ENCODE results near the gene NR5A1. TPM values are rescaled to one million over a fixed set of nuclear protein-coding genes. Genes with fewer than 3 reads are reported as not detected.

The NR5A1 gene
- total RNA-seq, 1 donor from 2014 or later, result not detected

DNA sequence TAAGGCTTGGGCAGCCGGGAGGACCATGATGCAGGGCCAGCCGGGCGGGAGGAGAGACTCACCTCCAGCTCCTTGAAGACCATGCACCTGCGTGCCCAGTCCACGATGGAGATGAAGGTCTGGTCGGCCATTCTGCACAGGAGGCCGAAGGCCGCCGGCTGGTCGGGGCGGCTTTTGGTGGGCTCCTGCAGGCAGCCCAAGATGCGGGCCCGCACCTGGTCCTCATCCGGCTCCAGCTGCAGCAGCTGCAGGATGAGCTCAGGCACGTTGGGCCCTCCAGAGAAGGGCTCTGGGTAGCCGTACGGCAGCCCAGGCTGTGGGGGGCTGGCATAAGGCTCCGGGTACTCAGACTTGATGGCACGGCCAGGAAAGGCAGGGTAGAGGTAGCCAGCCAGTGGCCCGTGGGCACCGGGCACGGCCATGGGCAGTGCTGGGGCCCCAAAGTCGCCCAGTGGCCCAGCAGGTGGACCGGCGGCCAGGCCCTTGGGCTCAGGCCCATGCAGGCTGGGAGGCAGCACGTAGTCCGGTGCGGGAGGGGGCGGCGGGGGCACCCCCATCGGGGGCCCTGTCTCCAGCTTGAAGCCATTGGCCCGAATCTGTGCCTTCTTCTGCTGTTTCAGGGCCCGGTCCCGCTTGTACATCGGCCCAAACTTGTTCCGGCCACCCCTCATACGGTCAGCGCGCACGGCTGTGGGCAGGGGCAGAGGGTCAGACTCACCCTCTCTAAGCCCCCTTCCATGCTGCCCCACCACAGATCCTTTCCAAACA lies 7.0 kb downstream of the NR5A1 start:
- peak; percentile 12 for DNase-seq
- H3K9me3 Mint-ChIP-seq (ENCODE audit: unreplicated experiment), result peaks cover 6% of the 10 kb centered on the region
- peaks cover 21% of the 10 kb centered on the region for H3K27me3 Mint-ChIP-seq (ENCODE audit: unreplicated experiment)
- H3K36me3 Mint-ChIP-seq (ENCODE audit: unreplicated experiment), result no peaks in the 10 kb centered on the region
- H3K27ac Mint-ChIP-seq (ENCODE audit: unreplicated experiment), result no peak overlapping the region
- TF ChIP-seq, protein P1, sequence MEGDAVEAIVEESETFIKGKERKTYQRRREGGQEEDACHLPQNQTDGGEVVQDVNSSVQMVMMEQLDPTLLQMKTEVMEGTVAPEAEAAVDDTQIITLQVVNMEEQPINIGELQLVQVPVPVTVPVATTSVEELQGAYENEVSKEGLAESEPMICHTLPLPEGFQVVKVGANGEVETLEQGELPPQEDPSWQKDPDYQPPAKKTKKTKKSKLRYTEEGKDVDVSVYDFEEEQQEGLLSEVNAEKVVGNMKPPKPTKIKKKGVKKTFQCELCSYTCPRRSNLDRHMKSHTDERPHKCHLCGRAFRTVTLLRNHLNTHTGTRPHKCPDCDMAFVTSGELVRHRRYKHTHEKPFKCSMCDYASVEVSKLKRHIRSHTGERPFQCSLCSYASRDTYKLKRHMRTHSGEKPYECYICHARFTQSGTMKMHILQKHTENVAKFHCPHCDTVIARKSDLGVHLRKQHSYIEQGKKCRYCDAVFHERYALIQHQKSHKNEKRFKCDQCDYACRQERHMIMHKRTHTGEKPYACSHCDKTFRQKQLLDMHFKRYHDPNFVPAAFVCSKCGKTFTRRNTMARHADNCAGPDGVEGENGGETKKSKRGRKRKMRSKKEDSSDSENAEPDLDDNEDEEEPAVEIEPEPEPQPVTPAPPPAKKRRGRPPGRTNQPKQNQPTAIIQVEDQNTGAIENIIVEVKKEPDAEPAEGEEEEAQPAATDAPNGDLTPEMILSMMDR (IDR thresholded peaks at IDR 0.05; ENCODE audit: partially characterized antibody, unreplicated experiment), result no peak
- H3K4me3 Mint-ChIP-seq (ENCODE audit: unreplicated experiment), result no peak overlapping the region
- H3K4me1 Mint-ChIP-seq (ENCODE audit: low read depth, unreplicated experiment), result peaks cover 5% of the 10 kb centered on the region

DNA sequence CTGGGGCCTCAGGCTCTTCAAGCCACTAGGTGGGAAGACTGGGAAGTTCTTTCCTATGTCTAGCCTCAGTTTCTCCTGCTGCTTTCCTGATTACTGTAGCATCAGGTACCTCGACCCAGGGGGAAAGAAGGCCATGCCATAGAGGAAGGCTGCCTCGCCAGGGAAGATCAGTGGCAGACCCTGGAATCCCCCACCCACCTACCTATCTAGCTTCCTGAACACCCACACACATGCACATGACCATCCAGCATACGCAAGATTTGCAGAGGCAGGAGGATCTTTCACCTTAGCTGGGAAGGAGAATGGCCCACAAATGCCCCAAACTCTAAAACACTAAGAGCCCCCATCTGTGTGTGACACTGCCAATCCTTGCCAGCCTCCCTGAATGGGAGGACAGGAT lies 8.0 kb downstream of the NR5A1 start:
- DNase-seq, result no peak
- Mint-ChIP-seq H3K27me3 (ENCODE audit: unreplicated experiment) (peaks cover 23% of the 10 kb centered on the region), H3K9me3 (ENCODE audit: unreplicated experiment) (peaks cover 7% of the 10 kb centered on the region), H3K4me3 (ENCODE audit: unreplicated experiment) (no peak overlapping the region), H3K27ac (ENCODE audit: unreplicated experiment) (no peak overlapping the region), H3K36me3 (ENCODE audit: unreplicated experiment) (no peaks in the 10 kb centered on the region), H3K4me1 (ENCODE audit: low read depth, unreplicated experiment) (peaks cover 5% of the 10 kb centered on the region)
- TF ChIP-seq, protein P1 (IDR thresholded peaks at IDR 0.05; ENCODE audit: partially characterized antibody, unreplicated experiment), result no peak

DNA sequence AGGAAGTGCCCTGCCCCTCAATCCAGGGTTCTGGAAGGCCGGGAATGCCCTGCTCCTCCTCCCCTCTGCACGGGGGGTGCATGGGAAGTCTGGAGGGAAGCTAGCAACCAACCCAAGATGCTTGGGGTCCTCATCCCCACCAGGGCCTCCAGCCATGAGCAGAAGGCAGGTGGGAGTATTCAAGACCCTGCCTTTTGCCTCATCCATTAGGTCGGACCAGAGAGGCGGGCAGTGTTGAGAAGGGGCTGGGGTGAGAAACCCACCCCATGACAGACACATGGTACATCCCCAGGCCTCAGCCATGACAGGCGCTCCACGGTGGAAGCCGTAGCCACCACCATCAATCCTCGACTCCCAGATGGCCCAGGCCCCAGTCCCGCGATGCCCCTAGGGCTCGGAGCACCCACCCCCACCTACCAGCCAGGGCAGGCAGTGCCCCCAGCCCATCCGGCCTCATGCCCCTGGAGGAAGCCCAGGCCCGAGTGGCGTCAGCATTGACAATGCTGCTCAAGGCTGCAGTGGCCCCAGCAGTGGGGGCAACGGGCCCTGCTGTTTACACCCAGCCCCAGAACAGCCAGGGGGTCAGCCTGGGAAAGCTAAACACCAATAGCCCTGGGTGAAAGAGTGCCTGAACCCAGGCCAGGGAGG lies 8.6 kb downstream of the NR5A1 start:
- peaks cover 6% of the 10 kb centered on the region for H3K9me3 Mint-ChIP-seq (ENCODE audit: unreplicated experiment)
- no peak overlapping the region for H3K27ac Mint-ChIP-seq (ENCODE audit: unreplicated experiment)
- peaks cover 23% of the 10 kb centered on the region for H3K27me3 Mint-ChIP-seq (ENCODE audit: unreplicated experiment)

DNA sequence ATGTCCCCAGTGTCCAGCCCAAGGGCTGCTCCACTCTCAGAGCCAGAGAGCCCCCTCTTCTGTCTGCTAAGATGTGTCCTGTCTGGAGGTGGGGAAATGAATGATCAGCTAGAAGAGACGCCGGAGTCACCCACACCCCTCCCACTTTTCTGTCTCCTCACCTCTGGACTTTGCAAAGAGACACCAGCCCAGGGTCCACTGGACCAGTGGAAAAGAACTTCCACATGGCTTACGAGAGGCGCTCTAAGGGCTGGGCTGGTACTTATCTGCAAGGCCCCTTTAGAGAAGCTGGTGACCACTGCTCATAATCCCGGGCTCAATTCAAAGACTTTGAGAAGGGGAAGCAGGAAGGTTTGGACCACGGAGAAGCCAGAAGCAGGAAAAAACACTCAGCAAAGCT lies 9.2 kb downstream of the NR5A1 start:
- Mint-ChIP-seq H3K4me3 (ENCODE audit: unreplicated experiment) (no peak overlapping the region), H3K4me1 (ENCODE audit: low read depth, unreplicated experiment) (peaks cover 2% of the 10 kb centered on the region), H3K36me3 (ENCODE audit: unreplicated experiment) (no peaks in the 10 kb centered on the region), H3K27me3 (ENCODE audit: unreplicated experiment) (peaks cover 24% of the 10 kb centered on the region), H3K27ac (ENCODE audit: unreplicated experiment) (no peak overlapping the region), H3K9me3 (ENCODE audit: unreplicated experiment) (peaks cover 6% of the 10 kb centered on the region)
- TF ChIP-seq, protein P1 (IDR thresholded peaks at IDR 0.05; ENCODE audit: partially characterized antibody, unreplicated experiment), result no peak
- no peak for DNase-seq

More for the DNA sequence above, 8.6 kb downstream of the NR5A1 start:
- Mint-ChIP-seq H3K36me3 (ENCODE audit: unreplicated experiment) (no peaks in the 10 kb centered on the region), H3K4me1 (ENCODE audit: low read depth, unreplicated experiment) (peaks cover 2% of the 10 kb centered on the region), H3K4me3 (ENCODE audit: unreplicated experiment) (no peak overlapping the region)
- TF ChIP-seq, protein P1 (IDR thresholded peaks at IDR 0.05; ENCODE audit: partially characterized antibody, unreplicated experiment), result no peak
- no peak for DNase-seq

DNA sequence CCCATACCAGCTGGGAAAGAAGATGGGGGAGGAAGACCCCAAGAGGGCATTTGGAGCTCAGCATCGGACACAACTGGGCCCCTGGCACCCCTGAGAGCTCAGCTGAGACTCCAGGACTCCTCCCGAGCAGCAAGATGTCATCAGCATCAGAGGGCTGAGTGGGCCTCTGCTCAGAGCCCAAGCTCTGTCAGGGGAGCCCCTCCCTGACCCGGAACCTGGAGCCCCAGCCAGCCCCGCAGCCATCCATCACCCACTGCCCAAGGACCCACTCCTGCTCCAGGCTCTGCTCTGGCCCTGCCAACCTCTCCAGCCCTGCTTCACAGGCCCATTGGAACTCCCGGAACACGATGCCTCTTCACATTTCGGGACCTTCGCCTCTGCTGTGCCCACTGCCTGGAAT lies 9.8 kb downstream of the NR5A1 start:
- Mint-ChIP-seq H3K4me1 (ENCODE audit: low read depth, unreplicated experiment) (peaks cover 2% of the 10 kb centered on the region), H3K36me3 (ENCODE audit: unreplicated experiment) (no peaks in the 10 kb centered on the region), H3K9me3 (ENCODE audit: unreplicated experiment) (peaks cover 6% of the 10 kb centered on the region), H3K27me3 (ENCODE audit: unreplicated experiment) (peaks cover 25% of the 10 kb centered on the region), H3K4me3 (ENCODE audit: unreplicated experiment) (no peak overlapping the region), H3K27ac (ENCODE audit: unreplicated experiment) (no peak overlapping the region)
- TF ChIP-seq, protein P1 (IDR thresholded peaks at IDR 0.05; ENCODE audit: partially characterized antibody, unreplicated experiment), result no peak
- no peak for DNase-seq

Measured in glutamatergic neuron (in vitro differentiated cells).